ENCODE data around the gene TECPR2. TPM values are rescaled to one million over a fixed set of nuclear protein-coding genes. Genes with fewer than 3 reads are reported as not detected.

TECPR2 gene
- total RNA-seq, 1 experiment from 2014 or later, result 29.7 TPM

- Histone ChIP-seq H3K4me1 (replicated peaks; ENCODE audit: insufficient read depth) (no peaks in the 10 kb centered on the region), H3F3A (ENCODE audit: insufficient read depth, low read depth) (no peaks in the 10 kb centered on the region), H3K9me2 (ENCODE audit: insufficient read depth) (no peaks in the 10 kb centered on the region), H3K27me3 (ENCODE audit: insufficient read depth, low read depth) (no peaks in the 10 kb centered on the region), H3K9me3 (ENCODE audit: insufficient read depth, low read depth) (no peaks in the 10 kb centered on the region), H4K20me1 (ENCODE audit: insufficient read depth) (no peaks in the 10 kb centered on the region), H3K27ac (no peak overlapping the region), H3K79me2 (ENCODE audit: low read depth) (no peaks in the 10 kb centered on the region), H3K4me3 (no peak overlapping the region), H3K4me2 (no peak overlapping the region), H2AFZ (no peak overlapping the region), H3K36me3 (ENCODE audit: low read depth) (no peaks in the 10 kb centered on the region)
- no peak for DNase-seq
- POLR2A ChIA-PET (ENCODE audit: unreplicated experiment), result interaction anchor here (0.7 kb wide), 1 partner anchor 97 kb away, joined by 3 read pairs; no protein-coding TSS in a partner anchor
- no TSS peak for BruUV-seq (replicated peaks)
- CTCF ChIA-PET, result interaction anchor here (0.6 kb wide), 1 partner anchor 9 kb away, joined by 3 read pairs; no protein-coding TSS in a partner anchor
- TF ChIP-seq EZH2 (IDR thresholded peaks at IDR 0.05; ENCODE audit: low read depth), result no peak
- TF ChIP-seq, protein P1, sequence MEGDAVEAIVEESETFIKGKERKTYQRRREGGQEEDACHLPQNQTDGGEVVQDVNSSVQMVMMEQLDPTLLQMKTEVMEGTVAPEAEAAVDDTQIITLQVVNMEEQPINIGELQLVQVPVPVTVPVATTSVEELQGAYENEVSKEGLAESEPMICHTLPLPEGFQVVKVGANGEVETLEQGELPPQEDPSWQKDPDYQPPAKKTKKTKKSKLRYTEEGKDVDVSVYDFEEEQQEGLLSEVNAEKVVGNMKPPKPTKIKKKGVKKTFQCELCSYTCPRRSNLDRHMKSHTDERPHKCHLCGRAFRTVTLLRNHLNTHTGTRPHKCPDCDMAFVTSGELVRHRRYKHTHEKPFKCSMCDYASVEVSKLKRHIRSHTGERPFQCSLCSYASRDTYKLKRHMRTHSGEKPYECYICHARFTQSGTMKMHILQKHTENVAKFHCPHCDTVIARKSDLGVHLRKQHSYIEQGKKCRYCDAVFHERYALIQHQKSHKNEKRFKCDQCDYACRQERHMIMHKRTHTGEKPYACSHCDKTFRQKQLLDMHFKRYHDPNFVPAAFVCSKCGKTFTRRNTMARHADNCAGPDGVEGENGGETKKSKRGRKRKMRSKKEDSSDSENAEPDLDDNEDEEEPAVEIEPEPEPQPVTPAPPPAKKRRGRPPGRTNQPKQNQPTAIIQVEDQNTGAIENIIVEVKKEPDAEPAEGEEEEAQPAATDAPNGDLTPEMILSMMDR (conservative IDR thresholded peaks at IDR 0.05), result no peak
- intact Hi-C loops (cut with micrococcal nuclease; ENCODE audit: unreplicated experiment), result no loop called here
Measured at GRCh38 chr14:102421411-102422057, 58.8 kb downstream of the TECPR2 start.

- intact Hi-C loops (cut with micrococcal nuclease; ENCODE audit: unreplicated experiment), result no loop called here
- no peaks in the 10 kb centered on the region for H3K79me2 ChIP-seq (ENCODE audit: low read depth)
Measured at GRCh38 chr14:102424520-102424919, 61.8 kb downstream of the TECPR2 start.

DNA sequence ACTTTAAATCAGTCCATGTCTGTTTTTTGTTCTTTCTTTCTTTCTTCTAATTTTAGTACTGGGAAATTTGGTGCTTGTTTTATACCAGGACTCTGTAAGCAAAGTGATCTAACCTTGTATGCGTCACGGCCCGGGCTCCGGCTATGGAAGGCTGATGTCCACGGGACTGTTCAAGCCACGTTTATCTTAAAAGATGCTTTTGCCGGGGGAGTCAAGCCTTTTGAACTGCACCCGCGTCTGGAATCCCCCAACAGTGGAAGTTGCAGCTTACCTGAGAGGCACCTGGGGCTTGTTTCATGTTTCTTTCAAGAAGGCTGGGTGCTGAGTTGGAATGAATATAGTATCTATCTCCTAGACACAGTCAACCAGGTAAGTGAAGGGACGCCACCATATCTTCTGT, 62.2 kb downstream of the TECPR2 start:
- Histone ChIP-seq H3F3A (ENCODE audit: insufficient read depth, low read depth) (no peaks in the 10 kb centered on the region), H3K4me1 (replicated peaks; ENCODE audit: insufficient read depth) (no peaks in the 10 kb centered on the region), H4K20me1 (ENCODE audit: insufficient read depth) (no peaks in the 10 kb centered on the region), H3K4me2 (no peak overlapping the region), H3K27ac (no peak overlapping the region), H3K9me3 (ENCODE audit: insufficient read depth, low read depth) (no peaks in the 10 kb centered on the region), H3K36me3 (ENCODE audit: low read depth) (no peaks in the 10 kb centered on the region), H3K4me3 (no peak overlapping the region), H3K79me2 (ENCODE audit: low read depth) (no peaks in the 10 kb centered on the region), H3K27me3 (ENCODE audit: insufficient read depth, low read depth) (no peaks in the 10 kb centered on the region), H2AFZ (no peak overlapping the region), H3K9me2 (ENCODE audit: insufficient read depth) (no peaks in the 10 kb centered on the region)
- DNase-seq, result no peak
- ChIA-PET CTCF (no interaction called here), POLR2A (ENCODE audit: unreplicated experiment) (no interaction called here)
- no TSS peak for BruUV-seq (replicated peaks)
- intact Hi-C loops (cut with micrococcal nuclease; ENCODE audit: unreplicated experiment), result no loop called here
- TF ChIP-seq, protein P1 (conservative IDR thresholded peaks at IDR 0.05), result no peak
- no peak for TF ChIP-seq EZH2 (IDR thresholded peaks at IDR 0.05; ENCODE audit: low read depth)

More at GRCh38 chr14:102424520-102424919, 61.8 kb downstream of the TECPR2 start:
- Histone ChIP-seq H2AFZ (no peak overlapping the region), H3K9me2 (ENCODE audit: insufficient read depth) (no peaks in the 10 kb centered on the region), H3K4me3 (no peak overlapping the region), H4K20me1 (ENCODE audit: insufficient read depth) (no peaks in the 10 kb centered on the region), H3K36me3 (ENCODE audit: low read depth) (no peaks in the 10 kb centered on the region), H3F3A (ENCODE audit: insufficient read depth, low read depth) (no peaks in the 10 kb centered on the region), H3K9me3 (ENCODE audit: insufficient read depth, low read depth) (no peaks in the 10 kb centered on the region), H3K27me3 (ENCODE audit: insufficient read depth, low read depth) (no peaks in the 10 kb centered on the region), H3K4me2 (no peak overlapping the region), H3K4me1 (replicated peaks; ENCODE audit: insufficient read depth) (no peaks in the 10 kb centered on the region), H3K27ac (no peak overlapping the region)
- POLR2A ChIA-PET (ENCODE audit: unreplicated experiment), result no interaction called here
- BruUV-seq (replicated peaks), result no TSS peak
- TF ChIP-seq EZH2 (IDR thresholded peaks at IDR 0.05; ENCODE audit: low read depth), result no peak
- TF ChIP-seq, protein P1 (conservative IDR thresholded peaks at IDR 0.05), result no peak
- DNase-seq, result no peak
- CTCF ChIA-PET, result no interaction called here

Measured in PC-9 (cell line).